ENCODE data around the gene LHPP. TPM values are rescaled to one million over a fixed set of nuclear protein-coding genes. Genes with fewer than 3 reads are reported as not detected.

LHPP gene
- total RNA-seq, 1 donor from 2014 or later = 347 TPM

GRCh38 chr10:124527874-124528395 is 66.3 kb downstream of the LHPP start:
- no peak for ATAC-seq
- intact Hi-C loops (cut with DNase I) = no loop called here
- no peak for DNase-seq (ENCODE audit: low spot score)

GRCh38 chr10:124529661-124530214 is 68.1 kb downstream of the LHPP start:
- ATAC-seq (peak; percentile 25), DNase-seq (ENCODE audit: low spot score) (no peak)
- intact Hi-C loops (cut with DNase I) = loop anchor here (5.0 kb wide), 1 partner anchor 218 kb away; no protein-coding TSS in a partner anchor

- DNase-seq (ENCODE audit: low spot score) = peak; percentile 93
- intact Hi-C loops (cut with DNase I) = loop anchor here (5.0 kb wide), 1 partner anchor 217 kb away; no protein-coding TSS in a partner anchor
- ATAC-seq = peak; percentile 91
These were observed 68.6 kb downstream of the LHPP start for GRCh38 chr10:124530215-124530665.

- no peak for ATAC-seq
- no peak for DNase-seq (ENCODE audit: low spot score)
- intact Hi-C loops (cut with DNase I) = loop anchor here (5.0 kb wide), 1 partner anchor 216 kb away; no protein-coding TSS in a partner anchor
These were observed 69.2 kb downstream of the LHPP start for GRCh38 chr10:124530816-124531215.

DNA sequence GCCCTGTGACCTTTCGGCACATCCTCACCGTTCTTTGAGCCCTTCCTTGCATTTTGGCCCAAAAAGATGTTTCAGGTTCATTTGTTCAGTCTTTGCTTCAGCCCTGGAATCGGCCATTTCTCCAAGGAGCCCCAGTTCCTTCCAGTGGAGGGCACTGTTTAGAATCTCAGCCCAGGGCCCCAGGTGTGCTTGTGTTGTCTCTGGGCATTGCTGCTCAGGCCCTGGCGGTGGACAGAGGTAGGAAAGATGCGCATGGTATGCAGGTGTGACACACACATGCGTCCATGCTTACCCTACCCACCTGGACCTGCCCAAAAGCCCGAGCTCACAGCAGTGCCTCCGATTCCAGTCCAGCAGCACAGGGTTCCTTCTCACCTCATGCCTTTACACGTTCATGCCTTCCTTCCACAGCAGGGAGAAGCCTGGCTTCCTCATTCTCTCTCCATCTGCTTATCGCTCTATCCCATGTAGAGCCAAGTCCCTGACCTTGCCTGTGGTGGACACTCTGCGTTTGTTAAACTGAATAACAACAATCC is 70.6 kb downstream of the LHPP start:
- intact Hi-C loops (cut with DNase I) = loop anchor here (5.0 kb wide), 1 partner anchor 215 kb away; no protein-coding TSS in a partner anchor
- DNase-seq (ENCODE audit: low spot score) (no peak), ATAC-seq (no peak)

GRCh38 chr10:124532788-124533187 is 71.2 kb downstream of the LHPP start:
- intact Hi-C loops (cut with DNase I) = loop anchor here (5.0 kb wide), 1 partner anchor 215 kb away; no protein-coding TSS in a partner anchor
- no peak for DNase-seq (ENCODE audit: low spot score)
- ATAC-seq = no peak

GRCh38 chr10:124533266-124533665 is 71.6 kb downstream of the LHPP start:
- ATAC-seq (no peak), DNase-seq (ENCODE audit: low spot score) (no peak)
- intact Hi-C loops (cut with DNase I) = loop anchor here (5.0 kb wide), 1 partner anchor 214 kb away; no protein-coding TSS in a partner anchor

GRCh38 chr10:124534231-124534798 is 72.7 kb downstream of the LHPP start:
- ATAC-seq (peak; percentile 41), DNase-seq (ENCODE audit: low spot score) (no peak)
- intact Hi-C loops (cut with DNase I) = loop anchor here (5.0 kb wide), 1 partner anchor 213 kb away; no protein-coding TSS in a partner anchor

DNA sequence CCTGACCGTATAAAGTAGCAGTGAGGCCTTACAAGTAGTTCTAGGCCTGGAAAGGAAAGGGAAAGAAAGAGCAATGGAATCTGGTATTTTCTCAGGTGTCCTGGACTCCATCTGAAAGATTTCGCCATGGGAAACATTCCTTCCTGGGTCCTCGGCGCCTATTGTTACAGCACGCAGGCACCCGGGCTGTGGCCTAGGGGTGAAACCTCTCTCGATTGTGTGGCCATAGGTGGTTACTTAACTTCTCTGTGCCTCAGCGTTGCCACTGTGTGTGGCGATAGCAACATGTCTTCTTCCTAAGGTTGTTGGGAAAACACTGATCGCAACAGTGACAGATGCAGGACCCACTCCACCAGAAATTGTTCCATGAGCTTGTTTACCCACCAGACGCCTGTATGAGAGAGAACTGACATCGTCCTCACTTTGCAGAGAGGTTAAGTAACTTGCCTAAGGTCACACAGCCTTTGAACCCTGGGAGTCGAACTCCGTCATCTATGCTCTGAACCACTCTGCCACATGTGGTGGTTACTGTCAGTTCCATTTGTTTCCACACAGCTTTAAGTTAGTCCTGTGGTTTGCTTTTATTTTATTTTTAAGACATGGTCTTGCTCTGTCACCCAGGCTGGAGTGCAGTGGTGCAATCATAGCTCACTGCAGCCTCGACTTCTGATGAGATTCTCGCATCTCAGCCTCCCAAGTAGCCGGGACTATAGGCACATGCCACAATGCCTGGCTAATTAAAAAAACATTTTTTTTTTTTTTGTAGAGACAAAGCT is 73.4 kb downstream of the LHPP start:
- no peak for ATAC-seq
- intact Hi-C loops (cut with DNase I) = loop anchor here (5.0 kb wide), 1 partner anchor 212 kb away; no protein-coding TSS in a partner anchor
- DNase-seq (ENCODE audit: low spot score) = no peak

DNA sequence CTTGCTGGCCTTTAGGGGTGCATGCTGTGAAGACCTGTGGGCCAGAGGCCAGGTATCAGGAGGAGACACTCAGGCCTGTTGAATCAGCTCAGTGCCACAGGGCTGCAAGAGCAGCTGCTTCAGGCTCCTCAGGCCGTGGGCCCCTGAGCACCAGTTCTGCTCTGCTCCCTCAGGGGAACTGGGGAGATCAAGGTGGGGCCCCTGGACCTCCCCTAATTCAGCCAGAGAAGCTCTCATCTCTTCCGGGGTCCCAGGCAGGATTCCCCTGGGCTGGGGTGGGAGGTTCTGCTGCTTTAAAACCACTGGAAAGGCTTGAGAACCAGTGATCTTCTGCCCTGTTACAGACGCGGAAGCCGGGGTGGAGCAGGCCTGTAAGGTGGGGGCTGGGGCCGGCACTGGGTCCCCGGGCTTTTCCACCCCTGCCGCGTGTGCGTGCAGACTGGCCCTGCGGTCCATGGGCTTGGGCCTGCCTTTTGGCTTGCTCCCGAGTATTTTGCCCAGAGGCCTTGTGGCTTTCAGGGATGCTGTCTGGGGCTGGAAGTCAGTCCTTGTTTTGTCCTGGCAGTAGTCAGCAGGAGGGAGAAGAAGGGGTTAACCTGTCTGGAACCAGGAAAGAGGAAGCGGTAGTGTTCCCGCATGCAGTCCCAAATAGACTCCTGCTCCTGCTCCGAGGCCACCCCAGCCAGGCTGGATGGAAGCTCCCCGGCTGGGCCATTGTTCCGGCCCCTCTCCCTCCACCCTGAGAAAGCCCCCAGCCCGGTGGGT is 74.3 kb downstream of the LHPP start:
- DNase-seq (ENCODE audit: low spot score) = no peak

GRCh38 chr10:124536496-124537050 is 75.0 kb downstream of the LHPP start:
- DNase-seq (ENCODE audit: low spot score) = no peak
- no peak for ATAC-seq
- intact Hi-C loops (cut with DNase I) = no loop called here

More for the DNA sequence above, 74.3 kb downstream of the LHPP start:
- peak; percentile 38 for ATAC-seq
- intact Hi-C loops (cut with DNase I) = no loop called here

- DNase-seq (ENCODE audit: low spot score) (no peak), ATAC-seq (no peak)
- intact Hi-C loops (cut with DNase I) = no loop called here
These were observed 75.6 kb downstream of the LHPP start for GRCh38 chr10:124537166-124537725.

DNA sequence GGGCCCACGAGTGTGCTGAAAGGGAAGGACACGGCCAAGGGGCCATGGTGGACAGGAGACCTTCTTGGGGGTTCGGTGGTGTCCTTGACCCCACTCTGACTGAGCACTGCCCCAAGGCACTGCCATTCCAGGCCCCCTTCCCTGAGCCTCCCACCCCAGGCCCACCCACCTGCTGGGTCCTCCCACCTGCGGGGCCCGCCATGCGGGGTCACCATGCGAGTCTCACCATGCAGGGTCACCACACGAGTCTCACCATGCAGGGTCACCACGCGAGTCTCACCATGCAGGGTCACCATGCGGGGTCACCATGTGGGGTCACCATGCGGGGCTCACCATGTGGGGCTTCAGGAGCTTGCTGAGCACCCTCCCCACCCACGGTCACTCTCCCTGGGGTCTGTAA is 76.3 kb downstream of the LHPP start:
- DNase-seq (ENCODE audit: low spot score) = no peak
- intact Hi-C loops (cut with DNase I) = no loop called here
- no peak for ATAC-seq

- ATAC-seq = no peak
- intact Hi-C loops (cut with DNase I) = no loop called here
- no peak for DNase-seq (ENCODE audit: low spot score)
These were observed 77.1 kb downstream of the LHPP start for GRCh38 chr10:124538706-124539105.

DNA sequence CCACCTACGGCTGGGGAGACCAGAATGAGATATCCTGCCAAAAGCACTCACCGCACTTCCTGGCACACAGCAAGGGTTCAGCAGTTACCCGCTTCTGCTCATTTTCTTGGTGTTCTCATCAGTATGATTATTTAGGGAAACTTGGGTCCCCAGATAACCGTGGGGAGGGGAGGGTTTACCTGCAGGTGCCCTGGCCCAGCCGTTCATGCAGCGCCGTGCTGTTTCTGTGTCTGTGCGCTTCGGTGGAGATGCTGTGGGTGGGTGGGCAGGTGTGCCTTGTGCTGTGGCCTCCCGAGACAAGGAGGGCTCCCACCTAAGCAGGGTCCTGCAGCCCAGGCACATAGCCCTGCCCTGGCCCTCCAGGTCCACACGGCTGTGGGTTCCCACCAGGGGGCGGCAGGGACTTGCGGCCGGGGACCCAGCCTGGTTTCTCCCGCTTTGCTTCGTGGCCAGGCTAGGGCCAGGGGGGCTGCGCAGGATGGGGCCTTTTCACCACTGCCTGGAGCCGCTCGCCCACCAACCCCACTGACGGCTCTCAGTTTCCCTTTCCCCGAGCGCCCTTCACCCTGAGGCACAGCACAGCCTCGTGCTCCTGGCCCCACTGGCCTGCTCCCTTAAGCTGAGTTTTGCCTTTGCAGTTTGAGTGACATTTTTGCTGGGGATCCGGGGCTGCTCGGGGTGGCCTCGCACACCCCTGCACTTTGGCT is 78.5 kb downstream of the LHPP start:
- peak; percentile 88 for DNase-seq (ENCODE audit: low spot score)
- intact Hi-C loops (cut with DNase I) = no loop called here
- ATAC-seq = peak; percentile 84

DNA sequence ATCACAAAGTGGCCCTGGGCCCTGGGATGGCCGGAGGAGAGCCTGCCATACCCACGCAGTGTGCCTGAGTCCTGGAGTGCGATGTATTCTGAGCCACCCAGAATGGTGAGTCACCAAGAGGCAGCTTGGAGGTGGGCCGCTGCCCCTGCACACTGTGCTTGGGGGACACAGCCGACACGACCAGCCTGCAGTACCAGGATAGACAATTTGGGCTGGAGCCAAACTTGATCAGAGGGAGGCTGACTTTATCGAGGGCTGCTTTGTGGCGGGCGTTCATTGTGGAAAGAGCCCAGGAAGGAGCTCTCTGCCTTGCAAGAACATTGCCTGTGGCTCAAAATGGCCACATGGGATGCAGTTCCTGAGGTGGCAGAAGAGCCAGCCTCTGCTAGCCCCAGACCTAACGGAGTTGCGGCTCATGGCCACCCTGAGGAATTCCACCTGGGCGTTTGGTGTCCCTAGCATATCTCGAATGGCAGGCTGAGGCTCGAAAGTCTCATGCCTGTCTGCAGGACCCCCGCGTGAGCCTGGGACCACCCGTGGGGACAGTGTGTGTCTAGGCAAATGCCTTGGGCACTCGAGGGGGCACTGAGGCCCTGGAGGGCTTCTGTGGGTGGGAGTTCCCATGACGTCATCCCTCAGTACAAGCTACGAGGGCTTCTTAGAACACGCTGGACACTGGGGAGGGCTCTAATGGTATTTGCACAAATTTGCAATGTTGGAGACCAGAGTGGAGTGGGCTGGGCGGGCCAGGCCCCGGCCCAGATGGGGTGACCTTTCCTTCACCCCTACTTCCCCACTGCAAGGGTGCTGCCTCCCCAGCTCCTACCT is 79.7 kb downstream of the LHPP start:
- no peak for DNase-seq (ENCODE audit: low spot score)
- no peak for ATAC-seq
- intact Hi-C loops (cut with DNase I) = no loop called here

- intact Hi-C loops (cut with DNase I) = no loop called here
- ATAC-seq = no peak
- no peak for DNase-seq (ENCODE audit: low spot score)
These were observed 80.7 kb downstream of the LHPP start for GRCh38 chr10:124542336-124542735.

Measured in sciatic nerve (tissue), 2 donors.